HepG2 (cell line): Measurements from ENCODE around the gene SORL1-AS1.

Source experiments
- AGO1 ChIP-seq: fragments of 200-400 bp; formaldehyde crosslinking; IDR thresholded peaks from 2 replicates; pipeline ENCODE4 v1.6.1; 2017; ENCODE audit warnings: mild to moderate bottlenecking, low read depth, low read length, moderate library complexity; ENCODE audit not compliant: poor library complexity, severe bottlenecking
- FOXA1 ChIP-seq, 2 experiments: fragments of 450-650 bp in 1 of 2; sonication (generic) in 1 of 2; formaldehyde crosslinking in 1 of 2; IDR thresholded peaks; 2 replicates each; pipeline versions ENCODE4 v1.4.0 to v1.6.1; 2016 to 2020; ENCODE audit warnings: missing genetic modification reagents in 1 of 2
- KDM1A ChIP-seq: IDR thresholded peaks from 2 replicates; pipeline ENCODE4 v1.6.1; 2016; ENCODE audit warnings: missing compliant biosample characterization
- PHF5A ChIP-seq: IDR thresholded peaks from one replicate; pipeline ENCODE4 v1.6.1; 2018; ENCODE audit warnings: low read depth, missing genetic modification reagents; ENCODE audit not compliant: unreplicated experiment
- PITX1 ChIP-seq: sonication (generic); formaldehyde crosslinking; IDR thresholded peaks from 2 replicates; pipeline ENCODE4 v1.5.1; 2020; ENCODE audit warnings: mild to moderate bottlenecking, missing genetic modification reagents
- RFXAP ChIP-seq: sonication (generic); formaldehyde crosslinking; IDR thresholded peaks from 2 replicates; pipeline ENCODE4 v1.4.0; 2020; ENCODE audit warnings: missing genetic modification reagents, borderline replicate concordance
- SALL1 ChIP-seq: sonication (generic); formaldehyde crosslinking; IDR thresholded peaks from 2 replicates; pipeline ENCODE4 v1.8.0; 2022; ENCODE audit warnings: mild to moderate bottlenecking, missing genetic modification reagents
- ZC3H13 ChIP-seq: sonication (generic); formaldehyde crosslinking; IDR thresholded peaks from 2 replicates; pipeline ENCODE4 v1.8.1; 2023; ENCODE audit warnings: mild to moderate bottlenecking, missing genetic modification reagents, moderate library complexity
- ZFYVE20 ChIP-seq: sonication (generic); formaldehyde crosslinking; IDR thresholded peaks from 2 replicates; pipeline ENCODE4 v1.8.0; 2023; ENCODE audit warnings: low read depth, mild to moderate bottlenecking, moderate library complexity, missing genetic modification reagents, borderline replicate concordance
- ZNF230 ChIP-seq: sonication (generic); formaldehyde crosslinking; IDR thresholded peaks from 2 replicates; pipeline ENCODE4 v1.4.0; 2020; ENCODE audit warnings: mild to moderate bottlenecking, missing genetic modification reagents
- ZNF326 ChIP-seq: sonication (generic); formaldehyde crosslinking; IDR thresholded peaks from 2 replicates; pipeline ENCODE4 v1.4.0; 2020; ENCODE audit warnings: missing genetic modification reagents, borderline replicate concordance
- ZNF331 ChIP-seq: sonication (generic); formaldehyde crosslinking; IDR thresholded peaks from 2 replicates; pipeline ENCODE4 v1.4.0; 2020; ENCODE audit warnings: missing genetic modification reagents
- ZNF333 ChIP-seq: sonication (generic); formaldehyde crosslinking; IDR thresholded peaks from 2 replicates; pipeline ENCODE4 v1.4.0; 2020; ENCODE audit warnings: mild to moderate bottlenecking, missing genetic modification reagents, borderline replicate concordance
- ZNF552 ChIP-seq: sonication (generic); formaldehyde crosslinking; IDR thresholded peaks from 2 replicates; pipeline ENCODE4 v1.9.0; 2022; ENCODE audit warnings: missing genetic modification reagents, mild to moderate bottlenecking, borderline replicate concordance
- ZNF570 ChIP-seq: sonication (generic); formaldehyde crosslinking; IDR thresholded peaks from 2 replicates; pipeline ENCODE4 v1.4.0; 2020; ENCODE audit warnings: mild to moderate bottlenecking, missing genetic modification reagents, borderline replicate concordance
- ZNF75D ChIP-seq: sonication (generic); formaldehyde crosslinking; IDR thresholded peaks from 2 replicates; pipeline ENCODE4 v1.8.1; 2023; ENCODE audit warnings: missing genetic modification reagents, mild to moderate bottlenecking, borderline replicate concordance
- TF ChIP-seq, protein P1 (sequence below): IDR thresholded peaks from 2 replicates; pipeline ENCODE4 v1.6.1; 2012; ENCODE audit warnings: low read length, improper control_type of control experiment
- TF ChIP-seq, protein P2 (sequence below): sonication (generic); formaldehyde crosslinking; IDR thresholded peaks from 2 replicates; pipeline ENCODE4 v1.9.0; 2021; ENCODE audit warnings: missing genetic modification reagents, borderline replicate concordance
- TF ChIP-seq, protein P3 (sequence below): sonication (generic); formaldehyde crosslinking; IDR thresholded peaks from 2 replicates; pipeline ENCODE4 v1.4.0; 2020; ENCODE audit warnings: missing genetic modification reagents
- TF ChIP-seq, protein P4 (sequence below): sonication (generic); formaldehyde crosslinking; IDR thresholded peaks from 2 replicates; pipeline ENCODE4 v1.8.0; 2022; ENCODE audit warnings: mild to moderate bottlenecking, missing genetic modification reagents, moderate library complexity

The SORL1-AS1 gene

DNA sequence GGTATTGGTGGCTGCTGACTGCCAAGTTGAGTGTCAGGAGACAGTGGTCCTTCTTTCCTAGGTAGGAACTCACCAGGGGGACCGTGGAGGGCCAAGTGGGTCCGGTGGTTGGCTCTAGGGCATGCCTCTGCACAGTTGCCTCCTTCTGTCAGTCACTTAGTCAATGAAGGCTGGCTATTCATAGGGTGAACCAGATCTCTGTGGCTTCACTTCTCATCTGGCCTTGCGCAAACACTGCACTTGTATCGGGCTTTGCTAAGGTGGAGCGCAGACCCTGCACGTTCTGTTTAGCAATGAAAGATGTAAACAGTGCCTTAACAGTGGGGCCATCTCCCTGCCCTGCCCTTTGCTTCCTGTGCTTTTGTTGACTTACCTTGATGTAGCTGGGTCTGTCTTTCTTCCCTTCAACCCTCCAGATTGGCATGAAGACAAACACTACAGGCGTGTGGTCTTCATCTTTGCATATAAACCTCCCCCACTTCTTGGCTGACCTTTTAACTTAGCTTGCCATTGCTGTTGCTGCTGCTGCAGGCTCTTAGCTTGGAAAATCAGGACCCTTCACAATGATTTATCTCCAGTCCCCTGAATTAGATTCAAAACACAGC lies 6.7 kb upstream of the SORL1-AS1 start (continued):
- TF ChIP-seq, protein P1, sequence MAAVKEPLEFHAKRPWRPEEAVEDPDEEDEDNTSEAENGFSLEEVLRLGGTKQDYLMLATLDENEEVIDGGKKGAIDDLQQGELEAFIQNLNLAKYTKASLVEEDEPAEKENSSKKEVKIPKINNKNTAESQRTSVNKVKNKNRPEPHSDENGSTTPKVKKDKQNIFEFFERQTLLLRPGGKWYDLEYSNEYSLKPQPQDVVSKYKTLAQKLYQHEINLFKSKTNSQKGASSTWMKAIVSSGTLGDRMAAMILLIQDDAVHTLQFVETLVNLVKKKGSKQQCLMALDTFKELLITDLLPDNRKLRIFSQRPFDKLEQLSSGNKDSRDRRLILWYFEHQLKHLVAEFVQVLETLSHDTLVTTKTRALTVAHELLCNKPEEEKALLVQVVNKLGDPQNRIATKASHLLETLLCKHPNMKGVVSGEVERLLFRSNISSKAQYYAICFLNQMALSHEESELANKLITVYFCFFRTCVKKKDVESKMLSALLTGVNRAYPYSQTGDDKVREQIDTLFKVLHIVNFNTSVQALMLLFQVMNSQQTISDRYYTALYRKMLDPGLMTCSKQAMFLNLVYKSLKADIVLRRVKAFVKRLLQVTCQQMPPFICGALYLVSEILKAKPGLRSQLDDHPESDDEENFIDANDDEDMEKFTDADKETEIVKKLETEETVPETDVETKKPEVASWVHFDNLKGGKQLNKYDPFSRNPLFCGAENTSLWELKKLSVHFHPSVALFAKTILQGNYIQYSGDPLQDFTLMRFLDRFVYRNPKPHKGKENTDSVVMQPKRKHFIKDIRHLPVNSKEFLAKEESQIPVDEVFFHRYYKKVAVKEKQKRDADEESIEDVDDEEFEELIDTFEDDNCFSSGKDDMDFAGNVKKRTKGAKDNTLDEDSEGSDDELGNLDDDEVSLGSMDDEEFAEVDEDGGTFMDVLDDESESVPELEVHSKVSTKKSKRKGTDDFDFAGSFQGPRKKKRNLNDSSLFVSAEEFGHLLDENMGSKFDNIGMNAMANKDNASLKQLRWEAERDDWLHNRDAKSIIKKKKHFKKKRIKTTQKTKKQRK, result no peak
- TF ChIP-seq RFXAP (peak; percentile 95), ZNF326 (no peak), ZC3H13 (CRISPR knock-in tag) (peak; percentile 69; the same call in 1 of the 2 replicates), ZNF570 (CRISPR knock-in tag) (no peak), PITX1 (CRISPR knock-in tag) (peak; percentile 97), SALL1 (peak; percentile 100), FOXA1 (IDR thresholded peaks at IDR 0.05) (peak; percentile 55), FOXA1 (CRISPR knock-in tag; IDR thresholded peaks at IDR 0.05) (peak; percentile 99), ZNF333 (CRISPR knock-in tag) (no peak), ZNF552 (no peak), ZNF75D (CRISPR knock-in tag) (no peak), AGO1 (no peak), PHF5A (peak; percentile 84), ZNF331 (CRISPR knock-in tag) (peak; percentile 98), ZNF230 (CRISPR knock-in tag) (no peak; the same call in 1 of the 2 replicates), ZFYVE20 (no peak), KDM1A (CRISPR knock-in tag) (peak; percentile 82)
- TF ChIP-seq, protein P2, sequence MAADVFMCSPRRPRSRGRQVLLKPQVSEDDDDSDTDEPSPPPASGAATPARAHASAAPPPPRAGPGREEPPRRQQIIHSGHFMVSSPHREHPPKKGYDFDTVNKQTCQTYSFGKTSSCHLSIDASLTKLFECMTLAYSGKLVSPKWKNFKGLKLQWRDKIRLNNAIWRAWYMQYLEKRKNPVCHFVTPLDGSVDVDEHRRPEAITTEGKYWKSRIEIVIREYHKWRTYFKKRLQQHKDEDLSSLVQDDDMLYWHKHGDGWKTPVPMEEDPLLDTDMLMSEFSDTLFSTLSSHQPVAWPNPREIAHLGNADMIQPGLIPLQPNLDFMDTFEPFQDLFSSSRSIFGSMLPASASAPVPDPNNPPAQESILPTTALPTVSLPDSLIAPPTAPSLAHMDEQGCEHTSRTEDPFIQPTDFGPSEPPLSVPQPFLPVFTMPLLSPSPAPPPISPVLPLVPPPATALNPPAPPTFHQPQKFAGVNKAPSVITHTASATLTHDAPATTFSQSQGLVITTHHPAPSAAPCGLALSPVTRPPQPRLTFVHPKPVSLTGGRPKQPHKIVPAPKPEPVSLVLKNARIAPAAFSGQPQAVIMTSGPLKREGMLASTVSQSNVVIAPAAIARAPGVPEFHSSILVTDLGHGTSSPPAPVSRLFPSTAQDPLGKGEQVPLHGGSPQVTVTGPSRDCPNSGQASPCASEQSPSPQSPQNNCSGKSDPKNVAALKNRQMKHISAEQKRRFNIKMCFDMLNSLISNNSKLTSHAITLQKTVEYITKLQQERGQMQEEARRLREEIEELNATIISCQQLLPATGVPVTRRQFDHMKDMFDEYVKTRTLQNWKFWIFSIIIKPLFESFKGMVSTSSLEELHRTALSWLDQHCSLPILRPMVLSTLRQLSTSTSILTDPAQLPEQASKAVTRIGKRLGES (CRISPR knock-in tag), result peak; percentile 45; the same call in 1 of the 2 replicates
- TF ChIP-seq, protein P3, sequence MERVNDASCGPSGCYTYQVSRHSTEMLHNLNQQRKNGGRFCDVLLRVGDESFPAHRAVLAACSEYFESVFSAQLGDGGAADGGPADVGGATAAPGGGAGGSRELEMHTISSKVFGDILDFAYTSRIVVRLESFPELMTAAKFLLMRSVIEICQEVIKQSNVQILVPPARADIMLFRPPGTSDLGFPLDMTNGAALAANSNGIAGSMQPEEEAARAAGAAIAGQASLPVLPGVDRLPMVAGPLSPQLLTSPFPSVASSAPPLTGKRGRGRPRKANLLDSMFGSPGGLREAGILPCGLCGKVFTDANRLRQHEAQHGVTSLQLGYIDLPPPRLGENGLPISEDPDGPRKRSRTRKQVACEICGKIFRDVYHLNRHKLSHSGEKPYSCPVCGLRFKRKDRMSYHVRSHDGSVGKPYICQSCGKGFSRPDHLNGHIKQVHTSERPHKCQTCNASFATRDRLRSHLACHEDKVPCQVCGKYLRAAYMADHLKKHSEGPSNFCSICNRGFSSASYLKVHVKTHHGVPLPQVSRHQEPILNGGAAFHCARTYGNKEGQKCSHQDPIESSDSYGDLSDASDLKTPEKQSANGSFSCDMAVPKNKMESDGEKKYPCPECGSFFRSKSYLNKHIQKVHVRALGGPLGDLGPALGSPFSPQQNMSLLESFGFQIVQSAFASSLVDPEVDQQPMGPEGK (CRISPR knock-in tag), result peak; percentile 94
- TF ChIP-seq, protein P4, sequence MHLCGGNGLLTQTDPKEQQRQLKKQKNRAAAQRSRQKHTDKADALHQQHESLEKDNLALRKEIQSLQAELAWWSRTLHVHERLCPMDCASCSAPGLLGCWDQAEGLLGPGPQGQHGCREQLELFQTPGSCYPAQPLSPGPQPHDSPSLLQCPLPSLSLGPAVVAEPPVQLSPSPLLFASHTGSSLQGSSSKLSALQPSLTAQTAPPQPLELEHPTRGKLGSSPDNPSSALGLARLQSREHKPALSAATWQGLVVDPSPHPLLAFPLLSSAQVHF (CRISPR knock-in tag), result no peak
